Activated gamma-delta T cell treated with Interleukin-2 at 50 U/mL for 16 hours (primary cell): Measurements from ENCODE around the gene QRSL1.
"Not testable (repeated sequence)": the region's sequence is repeated elsewhere in the genome, so short reads cannot be mapped to it uniquely, and the experiment has no call there.

Experiments
- DNase-seq: peaks from one replicate; pipeline ENCODE4 v3.0.0-alpha.2; 2020

Gene QRSL1

GRCh38 chr6:106623039-106623438 lies 6.3 kb upstream of the QRSL1 start:
- no peak for DNase-seq

DNA sequence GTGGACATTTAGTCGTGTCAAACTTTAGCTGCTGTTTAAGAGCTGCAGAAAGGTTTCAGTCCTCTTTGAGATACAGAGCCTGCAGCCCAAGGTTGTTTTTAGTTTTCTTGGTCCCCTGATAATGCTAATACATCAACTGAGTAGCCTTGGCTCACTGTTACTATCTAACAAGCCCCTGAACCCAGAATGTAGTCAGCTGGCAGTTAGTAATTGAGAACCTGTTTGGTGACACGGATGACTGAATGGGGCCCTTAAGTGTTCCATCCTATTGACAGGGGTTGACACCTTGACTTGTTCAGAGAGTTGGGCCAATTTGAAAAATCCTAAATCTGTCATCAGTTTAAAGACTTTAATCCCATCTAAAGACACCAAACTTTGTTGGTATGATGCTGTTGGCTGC lies 2.9 kb upstream of the QRSL1 start:
- DNase-seq = no peak

- DNase-seq = not testable (repeated sequence)
These were observed 1.6 kb upstream of the QRSL1 start for GRCh38 chr6:106627760-106628159.

DNA sequence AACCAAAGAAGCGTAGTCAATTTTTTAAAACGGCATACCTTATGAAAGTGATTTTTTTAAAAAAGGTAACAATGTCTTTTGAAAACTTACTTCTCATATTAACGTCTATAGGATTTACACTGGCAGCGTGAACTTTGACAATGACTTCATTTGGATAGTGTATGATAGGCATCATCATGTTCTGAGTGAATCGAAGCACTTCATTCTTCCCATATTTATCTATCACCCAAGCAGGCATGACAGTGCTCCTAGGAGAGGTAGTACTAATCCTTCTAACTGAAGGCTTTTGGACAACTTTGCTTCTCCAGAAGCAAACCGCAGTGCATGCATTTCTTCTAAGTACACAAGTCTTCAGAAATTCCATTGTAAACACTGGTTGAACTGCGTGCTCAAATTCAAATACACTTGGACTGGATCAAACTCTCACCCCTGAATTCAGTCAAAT lies 698 bp upstream of the QRSL1 start:
- no peak for DNase-seq

- DNase-seq = no peak
These were observed 433 bp downstream of the QRSL1 start for GRCh38 chr6:106629859-106630163.

- no peak for DNase-seq
These were observed 988 bp downstream of the QRSL1 start for GRCh38 chr6:106630366-106630765.

DNA sequence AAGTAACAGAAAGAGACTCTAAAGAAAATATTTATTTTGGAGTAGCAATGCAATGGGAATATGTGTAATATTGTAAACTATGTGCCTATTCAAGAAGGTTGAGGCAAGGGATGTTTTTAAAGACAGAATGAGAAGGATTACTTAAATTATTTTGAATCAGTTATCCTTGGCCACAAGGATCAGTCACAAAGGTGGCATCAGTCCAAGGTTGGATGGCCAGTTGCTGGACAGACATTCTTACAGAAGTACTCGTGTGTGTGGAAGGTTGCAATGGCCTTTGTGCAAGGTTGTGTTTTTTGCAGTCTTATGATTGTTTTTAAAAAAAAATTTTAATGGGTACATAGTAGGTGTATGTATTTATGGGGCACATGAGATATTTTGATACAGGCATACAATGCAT lies 2.0 kb downstream of the QRSL1 start:
- DNase-seq = no peak

DNA sequence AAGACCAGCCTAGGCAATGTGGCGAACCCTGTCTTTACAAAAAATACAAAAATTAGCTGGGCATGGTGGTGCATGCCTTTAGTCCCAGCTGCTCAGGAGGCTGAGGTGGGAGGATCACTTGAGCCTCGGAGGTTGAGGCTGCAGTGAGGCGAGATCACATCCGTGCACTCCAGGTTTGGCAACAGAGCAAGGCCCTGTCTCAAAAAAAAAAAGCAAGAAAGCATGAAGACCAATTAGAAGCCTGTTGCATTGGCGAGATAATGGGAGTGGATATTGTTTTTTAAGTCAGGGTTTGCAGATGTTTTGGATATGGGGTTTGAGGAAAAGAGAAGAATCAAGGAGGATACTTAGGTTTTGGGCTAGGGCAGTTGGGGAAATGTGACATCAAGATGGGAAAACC lies 5.2 kb downstream of the QRSL1 start:
- no peak for DNase-seq

DNA sequence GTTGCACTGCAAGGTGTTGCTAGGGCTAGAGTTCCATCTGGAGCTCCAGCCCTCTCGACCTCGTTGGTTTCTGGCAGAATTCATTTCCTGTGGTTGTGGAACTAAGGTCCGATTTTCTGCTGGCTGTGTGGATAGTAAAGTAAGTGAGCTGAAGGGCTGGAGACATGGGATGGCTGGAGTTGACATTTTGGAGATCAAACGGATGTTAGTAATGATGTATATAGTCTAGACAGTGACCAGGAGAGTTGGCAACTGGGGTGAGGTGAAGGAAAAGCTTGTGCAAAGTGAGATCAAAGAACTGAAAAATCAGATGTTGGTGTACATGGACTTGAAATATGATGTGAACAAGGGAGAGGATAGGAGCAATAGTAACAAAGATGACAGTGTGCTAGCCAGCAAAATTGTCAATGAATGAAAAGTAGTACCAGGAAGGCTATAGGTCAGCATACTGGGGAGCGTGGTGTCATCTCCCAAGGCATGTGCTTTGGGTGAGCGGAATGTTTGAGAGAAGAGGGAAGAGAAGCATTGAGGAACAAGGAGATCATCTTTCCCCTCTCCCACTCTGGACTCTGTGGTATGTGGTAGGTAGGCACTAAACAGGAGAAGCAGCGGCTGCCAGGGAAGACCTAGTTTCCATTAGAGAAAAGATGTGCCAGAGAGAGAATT lies 7.8 kb downstream of the QRSL1 start:
- no peak for DNase-seq

- DNase-seq = no peak
These were observed 8.5 kb downstream of the QRSL1 start for GRCh38 chr6:106637717-106638341.

- no peak for DNase-seq
These were observed 10.4 kb downstream of the QRSL1 start for GRCh38 chr6:106639812-106640211.

DNA sequence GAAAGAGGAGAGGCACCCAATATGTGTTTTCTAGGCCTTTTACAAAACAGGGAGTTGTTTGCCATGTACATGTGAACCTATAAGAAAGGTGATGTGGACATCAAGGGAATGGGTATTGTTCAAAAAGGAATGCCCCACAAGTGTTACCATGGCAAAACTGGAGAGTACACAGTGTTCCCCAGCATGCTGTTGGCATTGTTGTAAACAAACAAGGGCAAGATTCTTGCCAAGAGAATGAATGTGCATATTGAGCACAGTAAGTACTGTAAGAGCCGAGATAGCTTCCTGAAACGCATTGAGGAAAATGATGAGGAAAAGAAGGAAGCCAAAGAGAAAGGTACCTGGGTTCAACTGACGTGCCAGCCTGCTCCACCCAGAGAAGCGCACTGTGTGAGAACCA lies 13.1 kb downstream of the QRSL1 start:
- no peak for DNase-seq

DNA sequence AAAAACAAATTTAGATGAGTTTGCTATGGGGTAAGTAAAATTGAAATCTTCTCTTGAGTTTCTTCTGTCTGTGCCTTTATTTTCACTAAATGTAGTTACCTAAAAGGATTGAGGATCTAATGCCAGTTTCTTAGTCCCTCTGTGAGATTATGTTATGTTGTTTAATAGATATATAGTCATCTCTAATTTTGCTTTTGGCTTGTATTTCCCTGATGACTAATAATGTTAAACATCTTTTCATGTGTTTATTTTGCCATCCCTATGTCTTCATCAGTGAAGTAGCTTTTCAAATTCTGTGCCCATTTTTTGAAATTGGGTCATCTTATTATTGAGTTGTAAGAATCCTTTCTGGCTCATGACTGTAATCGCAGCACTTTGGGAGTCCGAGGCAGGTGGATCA lies 13.7 kb downstream of the QRSL1 start:
- no peak for DNase-seq

GRCh38 chr6:106648651-106649308 lies 19.4 kb downstream of the QRSL1 start:
- DNase-seq = no peak

DNA sequence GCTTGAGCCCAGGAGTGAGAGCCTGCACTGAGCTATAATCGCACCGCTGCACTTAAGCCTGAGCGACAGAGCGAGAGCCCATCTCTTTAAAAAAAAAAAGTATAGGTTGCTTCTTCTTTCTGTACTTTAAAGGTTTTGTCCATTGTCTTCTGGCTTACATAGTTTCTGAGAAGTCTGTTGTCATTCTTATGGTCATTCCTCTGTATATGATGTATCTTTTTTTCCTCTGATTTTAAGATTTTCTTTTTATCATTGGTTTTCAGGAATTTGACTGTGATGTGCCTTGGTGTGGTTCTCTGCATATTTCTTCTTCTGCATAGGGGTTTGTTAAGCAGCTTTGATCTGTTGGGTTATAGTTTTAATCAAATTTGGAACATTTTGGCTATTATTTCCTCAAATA lies 29.1 kb downstream of the QRSL1 start:
- no peak for DNase-seq

GRCh38 chr6:106659859-106660258 lies 30.5 kb downstream of the QRSL1 start:
- no peak for DNase-seq

DNA sequence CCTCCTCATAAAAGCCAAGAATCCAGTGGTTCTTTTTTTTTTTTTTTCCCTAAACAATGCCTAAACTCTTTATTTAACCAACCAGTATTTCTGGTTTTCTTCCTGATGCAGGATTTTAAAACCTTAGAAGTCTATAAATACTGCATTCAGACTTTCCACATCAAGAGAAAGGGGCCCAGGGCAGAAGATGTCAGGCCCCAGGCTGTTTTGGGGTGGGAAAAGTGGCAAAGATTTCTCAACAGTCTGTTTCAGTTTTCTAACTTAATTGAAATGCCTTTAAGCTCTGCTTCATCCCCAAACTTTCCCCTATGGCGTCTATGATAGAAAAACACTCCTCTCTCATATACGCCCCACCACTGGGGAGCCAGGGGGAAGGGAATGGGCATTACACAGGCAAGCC lies 33.1 kb downstream of the QRSL1 start:
- no peak for DNase-seq

DNA sequence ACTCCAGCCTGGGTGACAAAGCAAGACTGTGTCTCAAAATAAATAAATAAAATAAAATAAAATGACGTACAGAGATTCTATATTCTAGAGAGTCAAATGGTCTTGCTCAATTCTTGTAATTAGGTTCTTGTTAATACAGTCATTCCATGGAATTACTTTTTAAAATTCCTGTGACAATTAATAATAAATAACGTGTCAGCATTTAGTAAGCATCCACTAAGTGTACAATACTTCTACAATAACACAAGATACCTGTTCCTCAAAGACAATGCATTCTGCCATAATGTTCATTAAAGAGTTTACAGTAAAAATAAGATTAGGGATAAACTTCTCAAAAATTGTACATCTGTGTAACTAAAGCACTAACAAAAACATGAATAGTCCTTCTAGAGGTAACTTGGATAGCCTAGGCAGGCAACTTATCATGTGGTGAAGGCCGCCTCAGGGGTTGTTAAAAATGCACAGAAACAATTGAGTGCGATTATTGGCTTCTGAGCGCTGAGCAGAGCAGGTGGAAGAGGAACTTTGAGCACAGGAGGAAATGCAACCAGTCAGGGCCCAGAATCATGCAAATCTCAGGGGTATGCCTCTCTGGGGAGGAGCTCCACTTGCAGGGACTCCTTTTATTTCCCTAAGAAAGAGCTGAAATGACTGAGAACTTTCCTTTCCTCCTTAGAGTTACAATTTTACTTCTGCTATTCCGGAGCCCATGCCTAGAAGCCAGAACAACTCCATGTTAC lies 37.1 kb downstream of the QRSL1 start:
- no peak for DNase-seq

GRCh38 chr6:106667022-106667402 lies 37.6 kb downstream of the QRSL1 start:
- DNase-seq = no peak

GRCh38 chr6:106670236-106670635 lies 40.9 kb downstream of the QRSL1 start:
- DNase-seq = no peak

DNA sequence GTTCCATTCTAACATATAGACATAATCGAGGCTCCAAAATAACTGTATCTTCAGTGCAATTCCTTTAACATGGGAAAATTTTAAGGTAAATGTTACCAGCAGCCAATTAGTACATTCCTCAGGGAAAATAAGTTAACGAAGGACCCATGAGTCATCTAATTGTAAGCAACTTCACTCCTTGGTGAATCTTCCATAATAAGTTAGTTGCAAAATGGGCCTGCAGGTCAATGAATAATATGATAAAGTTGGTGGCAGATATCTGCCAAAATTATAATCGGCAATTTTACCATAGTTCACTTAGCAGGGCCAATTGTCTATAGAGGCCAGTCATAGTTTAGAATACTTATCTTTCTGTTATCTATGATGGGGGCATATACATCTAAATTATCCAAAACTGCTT lies 42.3 kb downstream of the QRSL1 start:
- DNase-seq = no peak

DNA sequence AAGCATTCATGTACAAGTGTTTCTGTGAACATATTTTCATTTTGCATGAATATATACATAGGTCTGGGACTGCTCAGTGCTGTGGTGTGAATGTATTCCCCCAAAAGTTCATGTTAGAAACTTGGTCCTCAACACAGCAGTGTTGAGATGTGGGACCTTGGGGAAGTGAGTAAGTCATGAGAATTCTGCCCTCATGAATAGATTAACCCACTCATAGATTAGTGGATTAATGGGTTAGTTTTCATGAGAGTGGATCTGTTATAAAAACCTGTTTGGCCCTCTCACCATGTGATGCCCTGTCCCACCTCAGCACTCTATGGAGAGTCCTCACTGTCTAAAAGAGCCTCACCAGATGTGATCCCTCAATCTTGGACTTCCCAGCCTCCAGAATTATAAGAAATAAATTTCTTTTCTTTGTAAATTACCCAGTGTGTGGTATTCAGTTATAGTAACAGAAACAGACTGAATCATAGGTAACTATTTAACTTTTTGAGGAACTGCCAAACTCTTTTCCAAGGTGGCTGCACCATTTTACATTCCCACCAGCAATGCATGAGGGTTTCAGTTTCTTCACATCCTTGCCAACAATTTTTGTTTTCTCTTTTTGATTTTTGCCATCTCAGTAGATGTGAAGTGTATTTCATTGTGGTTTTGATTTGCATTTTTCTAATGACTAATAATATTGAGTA lies 45.3 kb downstream of the QRSL1 start:
- no peak for DNase-seq

GRCh38 chr6:106677282-106677681 lies 47.9 kb downstream of the QRSL1 start:
- no peak for DNase-seq
